ENCODE data around the gene RCC1. TPM values are rescaled to one million over a fixed set of nuclear protein-coding genes. Genes with fewer than 3 reads are reported as not detected.

RCC1 gene
- total RNA-seq, 4 donors from 2014 or later: 13.0 to 87.9 (median 36.3) TPM

DNA sequence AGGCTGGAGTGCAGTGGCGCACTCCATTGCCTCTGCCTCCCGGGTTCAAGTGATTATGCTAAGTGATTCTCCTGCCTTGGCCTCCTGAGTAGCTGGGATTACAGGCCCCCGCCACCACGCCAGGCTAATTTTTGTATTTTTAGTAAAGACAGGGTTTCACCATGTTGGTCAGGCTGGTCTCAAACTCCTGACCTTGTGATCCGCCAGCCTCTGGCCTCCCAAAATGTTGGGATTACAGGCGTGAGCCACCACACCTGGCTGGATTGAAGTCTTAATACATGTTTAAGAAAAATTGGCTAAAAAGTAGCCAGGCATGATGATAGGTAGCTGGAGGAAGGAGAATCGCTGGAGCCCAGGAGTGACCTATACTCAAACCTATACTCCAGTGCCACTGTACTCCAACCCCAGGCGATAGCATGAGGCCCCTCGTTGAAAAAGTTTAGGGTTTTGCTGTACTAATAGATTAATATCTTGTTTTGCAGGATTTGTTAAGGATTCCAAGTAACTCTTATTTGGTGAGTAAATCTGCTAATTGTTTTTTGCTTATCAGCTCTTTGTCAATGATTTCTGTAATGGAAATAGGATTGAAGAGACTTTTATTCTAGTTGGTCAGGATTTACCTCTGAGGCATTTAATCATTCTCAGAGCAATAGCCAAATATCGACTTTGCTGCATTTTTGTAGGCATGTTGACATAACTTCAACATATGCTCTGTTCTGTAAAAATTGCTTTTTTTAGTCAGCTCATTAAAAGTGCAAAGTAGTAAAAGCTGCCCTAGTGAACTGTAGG is 2.0 kb downstream of the RCC1 start:
- H3K9me3 ChIP-seq: no peaks in the 10 kb centered on the region
- H3K27me3 ChIP-seq: no peaks in the 10 kb centered on the region
- TF ChIP-seq, protein P1, sequence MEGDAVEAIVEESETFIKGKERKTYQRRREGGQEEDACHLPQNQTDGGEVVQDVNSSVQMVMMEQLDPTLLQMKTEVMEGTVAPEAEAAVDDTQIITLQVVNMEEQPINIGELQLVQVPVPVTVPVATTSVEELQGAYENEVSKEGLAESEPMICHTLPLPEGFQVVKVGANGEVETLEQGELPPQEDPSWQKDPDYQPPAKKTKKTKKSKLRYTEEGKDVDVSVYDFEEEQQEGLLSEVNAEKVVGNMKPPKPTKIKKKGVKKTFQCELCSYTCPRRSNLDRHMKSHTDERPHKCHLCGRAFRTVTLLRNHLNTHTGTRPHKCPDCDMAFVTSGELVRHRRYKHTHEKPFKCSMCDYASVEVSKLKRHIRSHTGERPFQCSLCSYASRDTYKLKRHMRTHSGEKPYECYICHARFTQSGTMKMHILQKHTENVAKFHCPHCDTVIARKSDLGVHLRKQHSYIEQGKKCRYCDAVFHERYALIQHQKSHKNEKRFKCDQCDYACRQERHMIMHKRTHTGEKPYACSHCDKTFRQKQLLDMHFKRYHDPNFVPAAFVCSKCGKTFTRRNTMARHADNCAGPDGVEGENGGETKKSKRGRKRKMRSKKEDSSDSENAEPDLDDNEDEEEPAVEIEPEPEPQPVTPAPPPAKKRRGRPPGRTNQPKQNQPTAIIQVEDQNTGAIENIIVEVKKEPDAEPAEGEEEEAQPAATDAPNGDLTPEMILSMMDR (IDR thresholded peaks at IDR 0.05): no peak
- no peak for TF ChIP-seq EP300 (IDR thresholded peaks at IDR 0.05; ENCODE audit: low read depth)
- intact Hi-C loops (cut with DNase I; ENCODE audit: low total_unique reads): no loop called here
- H3K4me3 ChIP-seq: peak overlapping the region in 3 of 4 donors; percentile 56 to 78 (median 74)
- no peak for DNase-seq
- in situ Hi-C loops (cut with MboI; ENCODE audit: low pct_ligation_motif_present in 1 of 4, low pct_unique_long_range_greater_than_20kb in 1 of 4, low sequenced_read_pairs in 3 of 4): loop anchor here in 3 of 4 donors (25.0 kb wide), 3 partner anchors 104 to 379 kb away; partner anchors contain the start of genes ATP5IF1 (in 1 of the 3) and DNAJC8 (in 1 of the 3)
- peaks cover 25 to 65% (median 42%) of the 10 kb centered on the region in 4 donors for H3K4me1 ChIP-seq
- peaks cover 0 to 39% (median 14%) of the 10 kb centered on the region in 4 donors for H3K36me3 ChIP-seq
- H3K27ac ChIP-seq: peak overlapping the region; percentile 88 to 94 (median 90)
- WGBS, 2 donors (ENCODE audit: low coverage in 1 of 2): 8 to 20% methylated on average over 1 to 10 of the region's 10 CpGs

DNA sequence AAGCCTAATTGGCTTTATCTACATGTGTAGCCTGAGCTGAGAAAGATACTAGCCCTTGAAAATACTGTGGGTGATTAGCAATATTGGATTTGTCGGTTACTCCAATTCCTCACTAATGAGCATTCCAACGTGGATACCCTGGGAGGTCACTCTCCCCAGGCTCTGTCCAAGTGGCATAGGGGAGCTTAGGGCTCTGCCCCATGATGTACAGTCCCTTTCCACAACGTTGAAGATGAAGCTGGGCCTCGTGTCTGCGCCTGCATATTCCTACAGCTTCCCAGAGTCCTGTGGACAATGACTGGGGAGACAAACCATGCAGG is 2.6 kb downstream of the RCC1 start:
- in situ Hi-C loops (cut with MboI; ENCODE audit: low pct_ligation_motif_present in 1 of 4, low pct_unique_long_range_greater_than_20kb in 1 of 4, low sequenced_read_pairs in 3 of 4): loop anchor here in 3 of 4 donors (25.0 kb wide), 3 partner anchors 104 to 379 kb away; partner anchors contain the start of genes ATP5IF1 (in 1 of the 3) and DNAJC8 (in 1 of the 3)
- Histone ChIP-seq H3K9me3 (no peaks in the 10 kb centered on the region), H3K36me3 (peaks cover 0 to 39% (median 16%) of the 10 kb centered on the region in 4 donors), H3K27me3 (no peaks in the 10 kb centered on the region), H3K4me3 (peak overlapping the region in 2 of 4 donors; percentile 56 to 74), H3K4me1 (peaks cover 25 to 62% (median 42%) of the 10 kb centered on the region in 4 donors), H3K27ac (peak overlapping the region; percentile 88 to 94 (median 90))
- TF ChIP-seq POLR2AphosphoS5 (IDR thresholded peaks at IDR 0.05) (no peak), POLR2A (IDR thresholded peaks at IDR 0.05) (no peak), EP300 (IDR thresholded peaks at IDR 0.05; ENCODE audit: low read depth) (no peak)
- TF ChIP-seq, protein P1 (IDR thresholded peaks at IDR 0.05): no peak
- DNase-seq: no peak
- WGBS, 2 donors (ENCODE audit: low coverage in 1 of 2): 24 to 75% methylated on average over 1 to 5 of the region's 5 CpGs
- intact Hi-C loops (cut with DNase I; ENCODE audit: low total_unique reads): no loop called here

DNA sequence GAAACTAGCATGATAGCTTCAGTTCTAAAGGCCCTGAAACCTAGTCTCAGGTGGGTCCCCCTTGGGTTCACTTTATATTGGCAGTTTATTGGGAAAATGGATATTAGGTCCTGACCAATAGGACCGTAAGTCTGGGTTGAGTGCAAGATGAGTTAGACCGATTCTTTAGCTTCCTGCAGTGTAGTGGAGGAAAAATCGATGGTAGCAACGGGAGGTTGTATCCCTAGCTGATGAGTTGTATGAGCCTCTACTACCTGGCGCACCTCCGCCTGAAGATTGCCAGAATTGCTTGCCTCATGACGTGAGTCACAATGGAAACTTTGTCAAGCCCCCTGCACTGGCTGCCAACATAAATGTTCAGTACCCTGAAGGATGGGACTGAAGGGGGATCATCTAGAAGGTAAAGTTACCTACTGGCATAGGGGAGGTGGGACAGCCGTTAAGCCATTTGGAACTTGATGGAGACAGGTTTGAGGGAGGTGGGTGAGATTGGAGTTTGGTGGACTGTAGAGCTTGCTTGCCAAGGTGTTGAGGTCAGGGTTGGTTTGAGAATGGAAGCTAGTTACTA is 3.9 kb downstream of the RCC1 start:
- H3K4me1 ChIP-seq: peaks cover 25 to 58% (median 42%) of the 10 kb centered on the region in 4 donors
- no peak for DNase-seq
- intact Hi-C loops (cut with DNase I; ENCODE audit: low total_unique reads): loop anchor here (10.0 kb wide), 1 partner anchor 95 kb away; no protein-coding TSS in a partner anchor
- H3K4me3 ChIP-seq: no peak overlapping the region
- TF ChIP-seq, protein P1 (IDR thresholded peaks at IDR 0.05): no peak
- TF ChIP-seq POLR2AphosphoS5 (IDR thresholded peaks at IDR 0.05): peak in 1 of 3 donors; percentile 19
- WGBS, 2 donors (ENCODE audit: low coverage in 1 of 2): 31 to 52% methylated on average over 2 to 8 of the region's 8 CpGs
- in situ Hi-C loops (cut with MboI; ENCODE audit: low pct_ligation_motif_present in 1 of 4, low pct_unique_long_range_greater_than_20kb in 1 of 4, low sequenced_read_pairs in 3 of 4): loop anchor here in 3 of 4 donors (10.0 to 25.0 kb wide), 4 partner anchors 95 to 378 kb away; partner anchors contain the start of genes ATP5IF1 (in 1 of the 3) and DNAJC8 (in 1 of the 3)
- no peaks in the 10 kb centered on the region for H3K27me3 ChIP-seq
- peaks cover 0 to 43% (median 18%) of the 10 kb centered on the region in 4 donors for H3K36me3 ChIP-seq
- no peaks in the 10 kb centered on the region for H3K9me3 ChIP-seq
- H3K27ac ChIP-seq: peak overlapping the region; percentile 88 to 94 (median 90)
